Upper lobe of left lung (tissue), 6 donors: ENCODE measurements around the gene SNTN. TPM values are rescaled to one million over a fixed set of nuclear protein-coding genes. Genes with fewer than 3 reads are reported as not detected.

ENCODE experiments used
- ATAC-seq, 2 donors: fragments of 200-7000 bp; cut with Tn5 transposase; one replicate each; pipeline ENCODE4 v1.9.1; 2022; ENCODE audit warnings: mild to moderate bottlenecking in 2 of 2, moderate library complexity in 2 of 2; ENCODE audit not compliant: low FRiP score in 2 of 2
- DNase-seq, 2 donors: peaks; one replicate each; pipeline ENCODE4 v3.0.0-alpha.2; 2019 to 2020
- H3K27ac ChIP-seq, 4 donors: fragments of 200-600 bp; sonication (generic); one replicate each; pipeline ENCODE4 v1.5.1; 2016 to 2019
- H3K27me3 ChIP-seq, 4 donors: fragments of 200-600 bp; sonication (generic); one replicate each; pipeline ENCODE4 v1.5.1; 2017 to 2019
- H3K36me3 ChIP-seq, 4 donors: fragments of 200-600 bp; sonication (generic); one replicate each; pipeline ENCODE4 v1.5.1; 2016 to 2019
- H3K4me1 ChIP-seq, 4 donors: fragments of 200-600 bp; sonication (generic); one replicate each; pipeline ENCODE4 v1.5.1; 2018 to 2019
- H3K4me3 ChIP-seq, 4 donors: fragments of 200-600 bp; sonication (generic); one replicate each; pipeline ENCODE4 v1.5.1; 2017 to 2019; ENCODE audit warnings: mild to moderate bottlenecking in 2 of 4, moderate library complexity in 1 of 4
- H3K9me3 ChIP-seq, 4 donors: fragments of 200-600 bp; sonication (generic); one replicate each; pipeline ENCODE4 v1.5.1; 2018 to 2019
- EP300 ChIP-seq, 4 donors: sonication (generic); formaldehyde crosslinking; IDR thresholded peaks; one replicate each; pipeline ENCODE4 v1.5.1; 2017; ENCODE audit warnings: antibody characterized with exemption in 4 of 4, control low read depth in 2 of 4
- POLR2A ChIP-seq, 4 donors: fragments of 450-650 bp; IDR thresholded peaks; one replicate each; pipeline ENCODE4 v1.5.1; 2016 to 2017; ENCODE audit warnings: antibody characterized with exemption in 4 of 4, mild to moderate bottlenecking in 2 of 4
- POLR2AphosphoS5 ChIP-seq, 2 donors: sonication (generic); formaldehyde crosslinking; IDR thresholded peaks; one replicate each; pipeline ENCODE4 v1.5.1; 2017; ENCODE audit warnings: antibody characterized with exemption in 2 of 2
- WGBS, 2 donors: methylation state at CpG; one replicate each; pipeline ENCODE4 v1.1.5; 2017 to 2018; 5-methylcytosine and 5-hydroxymethylcytosine counted together
- total RNA-seq, 6 donors: library from RNA; depleted of rRNA in 4 of 6; stranded (reverse); fragments of >200 nt in 4 of 6; gene quantifications; one replicate each; pipeline versions ENCODE4 v1.1.0 to v1.2.1, GENCODE V29; 2016 to 2021
- TF ChIP-seq, protein P1 (sequence below), 6 experiments: fragments of 450-650 bp in 4 of 6; fragments of 200-600 bp in 2 of 6; sonication (generic) in 2 of 6; IDR thresholded peaks; one replicate each; pipeline ENCODE4 v1.5.1; 2016 to 2019; ENCODE audit warnings: antibody characterized with exemption in 6 of 6
- donor health status: DM: no; HTN: no; CAD: no; lungs with moderate emphysema.
- donor health status: DM: no; HTN: yes; CAD: no; lungs with severe emphysema.

The SNTN gene
- total RNA-seq, 6 donors from 2014 or later, result 0.34 to 36.8 (median 10.5) TPM

DNA sequence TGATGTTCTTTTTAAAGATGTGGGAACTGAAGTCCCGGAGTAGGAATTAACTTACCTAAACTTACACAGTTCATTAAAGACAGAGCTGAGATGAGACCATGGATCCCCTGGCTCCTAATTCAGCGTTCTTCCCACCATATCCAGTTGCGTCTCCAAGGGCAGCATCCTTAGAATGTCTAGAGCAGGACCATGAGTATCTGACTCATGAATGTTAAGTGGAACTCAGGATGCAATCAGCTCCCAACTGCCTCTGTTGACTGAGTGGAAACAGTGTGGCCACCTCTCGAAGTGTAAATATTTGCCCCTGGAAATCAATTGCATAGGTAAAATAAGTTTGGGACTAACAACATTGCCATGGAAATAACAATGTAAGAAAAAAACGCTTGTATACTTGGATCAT, 2.5 kb downstream of the SNTN start:
- no peaks in the 10 kb centered on the region for H3K9me3 ChIP-seq
- ATAC-seq (no peak), DNase-seq (no peak)
- no peaks in the 10 kb centered on the region for H3K27me3 ChIP-seq
- no peak overlapping the region for H3K4me3 ChIP-seq
- no peaks in the 10 kb centered on the region for H3K36me3 ChIP-seq
- H3K27ac ChIP-seq, result no peak overlapping the region
- WGBS, 2 donors, result 59 to 80% methylated on average over 5 of the region's 5 CpGs
- no peaks in the 10 kb centered on the region for H3K4me1 ChIP-seq
- TF ChIP-seq, protein P1, sequence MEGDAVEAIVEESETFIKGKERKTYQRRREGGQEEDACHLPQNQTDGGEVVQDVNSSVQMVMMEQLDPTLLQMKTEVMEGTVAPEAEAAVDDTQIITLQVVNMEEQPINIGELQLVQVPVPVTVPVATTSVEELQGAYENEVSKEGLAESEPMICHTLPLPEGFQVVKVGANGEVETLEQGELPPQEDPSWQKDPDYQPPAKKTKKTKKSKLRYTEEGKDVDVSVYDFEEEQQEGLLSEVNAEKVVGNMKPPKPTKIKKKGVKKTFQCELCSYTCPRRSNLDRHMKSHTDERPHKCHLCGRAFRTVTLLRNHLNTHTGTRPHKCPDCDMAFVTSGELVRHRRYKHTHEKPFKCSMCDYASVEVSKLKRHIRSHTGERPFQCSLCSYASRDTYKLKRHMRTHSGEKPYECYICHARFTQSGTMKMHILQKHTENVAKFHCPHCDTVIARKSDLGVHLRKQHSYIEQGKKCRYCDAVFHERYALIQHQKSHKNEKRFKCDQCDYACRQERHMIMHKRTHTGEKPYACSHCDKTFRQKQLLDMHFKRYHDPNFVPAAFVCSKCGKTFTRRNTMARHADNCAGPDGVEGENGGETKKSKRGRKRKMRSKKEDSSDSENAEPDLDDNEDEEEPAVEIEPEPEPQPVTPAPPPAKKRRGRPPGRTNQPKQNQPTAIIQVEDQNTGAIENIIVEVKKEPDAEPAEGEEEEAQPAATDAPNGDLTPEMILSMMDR (IDR thresholded peaks at IDR 0.05), result no peak
- TF ChIP-seq POLR2A (IDR thresholded peaks at IDR 0.05) (no peak), EP300 (IDR thresholded peaks at IDR 0.05) (no peak), POLR2AphosphoS5 (IDR thresholded peaks at IDR 0.05) (no peak)

DNA sequence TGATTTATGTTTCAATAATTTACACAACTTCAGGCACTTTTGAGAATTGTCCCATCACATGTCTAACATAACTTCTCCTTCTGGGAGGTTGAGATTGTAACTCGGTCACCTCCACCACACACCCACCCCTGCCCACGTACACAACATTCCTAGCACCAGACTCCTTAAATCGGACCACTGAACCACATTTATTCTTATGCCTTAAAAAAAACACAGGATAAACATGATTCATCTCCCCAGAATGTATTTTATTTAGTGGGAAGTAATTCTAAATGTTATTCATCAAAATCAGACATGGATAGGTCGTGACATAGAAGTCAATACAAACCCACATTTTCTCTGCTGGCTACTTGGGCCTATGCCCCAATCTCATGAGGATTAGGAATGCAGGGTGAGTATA, 3.0 kb downstream of the SNTN start:
- Histone ChIP-seq H3K9me3 (no peaks in the 10 kb centered on the region), H3K27ac (no peak overlapping the region), H3K36me3 (no peaks in the 10 kb centered on the region), H3K4me1 (no peaks in the 10 kb centered on the region), H3K4me3 (no peak overlapping the region), H3K27me3 (no peaks in the 10 kb centered on the region)
- 68 to 75% methylated on average over 4 of the region's 4 CpGs for WGBS, 2 donors
- DNase-seq (no peak), ATAC-seq (no peak)
- TF ChIP-seq, protein P1 (IDR thresholded peaks at IDR 0.05), result no peak
- TF ChIP-seq POLR2AphosphoS5 (IDR thresholded peaks at IDR 0.05) (no peak), EP300 (IDR thresholded peaks at IDR 0.05) (no peak), POLR2A (IDR thresholded peaks at IDR 0.05) (no peak)

DNA sequence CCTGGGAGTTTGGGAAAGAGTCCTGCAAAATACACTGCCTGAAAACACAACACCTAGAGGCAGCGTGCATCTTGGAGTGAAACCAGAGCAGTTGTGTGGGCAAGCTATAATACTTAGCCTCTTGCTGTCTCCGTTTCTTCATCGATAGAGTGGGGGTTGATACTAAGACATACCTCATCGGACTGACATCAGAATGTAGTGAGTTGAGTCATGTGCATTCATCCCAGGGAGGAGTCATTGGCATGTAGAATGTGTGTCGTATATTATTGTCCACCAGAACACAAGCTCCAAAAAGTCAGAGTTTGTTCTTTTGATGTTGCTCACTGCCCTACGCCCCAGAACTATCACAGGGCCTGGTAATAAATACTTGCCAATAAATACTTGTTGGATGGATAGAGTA, 4.3 kb downstream of the SNTN start:
- DNase-seq, result no peak
- no peak overlapping the region for H3K4me3 ChIP-seq
- no peaks in the 10 kb centered on the region for H3K36me3 ChIP-seq
- WGBS, 2 donors, result 86 to 92% methylated on average over 6 of the region's 6 CpGs
- TF ChIP-seq EP300 (IDR thresholded peaks at IDR 0.05) (no peak), POLR2AphosphoS5 (IDR thresholded peaks at IDR 0.05) (no peak), POLR2A (IDR thresholded peaks at IDR 0.05) (no peak)
- TF ChIP-seq, protein P1 (IDR thresholded peaks at IDR 0.05), result no peak
- H3K9me3 ChIP-seq, result no peaks in the 10 kb centered on the region
- no peak overlapping the region for H3K27ac ChIP-seq
- no peaks in the 10 kb centered on the region for H3K27me3 ChIP-seq
- peak in 1 of 2 donors; percentile 31 for ATAC-seq
- H3K4me1 ChIP-seq, result no peaks in the 10 kb centered on the region

DNA sequence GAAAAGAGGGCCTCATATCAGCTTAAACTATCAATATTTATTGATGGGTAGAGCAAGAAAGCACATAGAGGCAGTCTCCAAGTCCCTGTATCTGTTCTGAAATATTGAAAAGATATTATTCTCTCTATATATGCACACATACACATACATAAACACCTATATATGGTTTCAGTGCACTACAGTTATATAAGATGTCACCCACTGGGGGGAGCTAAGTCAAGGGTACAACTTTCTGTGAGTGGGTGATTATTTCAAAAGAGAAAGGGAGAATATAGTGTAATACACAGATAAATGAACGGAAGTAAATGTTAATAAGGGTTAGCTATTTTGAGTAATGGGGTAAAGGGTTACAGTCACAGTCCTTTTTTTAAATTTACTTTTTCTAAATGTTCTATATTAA, 8.8 kb downstream of the SNTN start:
- no peaks in the 10 kb centered on the region for H3K4me1 ChIP-seq
- ATAC-seq, result no peak

DNA sequence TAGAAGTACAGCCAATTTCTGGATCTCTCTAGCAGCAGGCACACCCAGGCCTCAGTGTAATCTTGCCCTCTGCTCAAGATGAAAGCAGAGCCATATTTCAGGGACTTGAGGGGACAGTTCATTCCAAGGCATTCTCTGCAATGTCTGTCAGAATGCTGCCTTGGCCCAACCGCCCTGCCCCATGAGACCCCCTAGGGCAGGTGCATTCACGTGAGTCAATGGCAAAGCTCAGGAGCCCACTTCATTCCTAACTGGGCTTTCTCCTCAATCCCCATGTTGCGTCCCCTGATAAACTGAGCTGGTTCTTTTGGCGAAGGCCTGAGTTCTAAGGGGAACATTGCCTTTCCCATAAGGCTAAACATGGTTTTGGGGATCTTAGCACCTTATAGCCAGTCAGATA, 9.5 kb downstream of the SNTN start:
- Histone ChIP-seq H3K27me3 (no peaks in the 10 kb centered on the region), H3K27ac (no peak overlapping the region), H3K4me3 (no peak overlapping the region), H3K36me3 (no peaks in the 10 kb centered on the region), H3K9me3 (no peaks in the 10 kb centered on the region), H3K4me1 (no peaks in the 10 kb centered on the region)
- WGBS, 2 donors, result 81 to 87% methylated on average over 4 of the region's 4 CpGs
- TF ChIP-seq EP300 (IDR thresholded peaks at IDR 0.05) (no peak), POLR2AphosphoS5 (IDR thresholded peaks at IDR 0.05) (no peak), POLR2A (IDR thresholded peaks at IDR 0.05) (no peak)
- TF ChIP-seq, protein P1 (IDR thresholded peaks at IDR 0.05), result no peak
- ATAC-seq (no peak), DNase-seq (no peak)

More for the DNA sequence above, 8.8 kb downstream of the SNTN start:
- Histone ChIP-seq H3K4me3 (no peak overlapping the region), H3K9me3 (no peaks in the 10 kb centered on the region), H3K27me3 (no peaks in the 10 kb centered on the region), H3K27ac (no peak overlapping the region), H3K36me3 (no peaks in the 10 kb centered on the region)
- 73 to 86% methylated on average over 1 of the region's 1 CpG for WGBS, 2 donors
- DNase-seq, result no peak
- no peak for TF ChIP-seq POLR2AphosphoS5 (IDR thresholded peaks at IDR 0.05)
- no peak for TF ChIP-seq POLR2A (IDR thresholded peaks at IDR 0.05)
- TF ChIP-seq, protein P1 (IDR thresholded peaks at IDR 0.05), result no peak
- no peak for TF ChIP-seq EP300 (IDR thresholded peaks at IDR 0.05)
